ENCODE measurements around the gene BCKDK.

BCKDK gene

DNA sequence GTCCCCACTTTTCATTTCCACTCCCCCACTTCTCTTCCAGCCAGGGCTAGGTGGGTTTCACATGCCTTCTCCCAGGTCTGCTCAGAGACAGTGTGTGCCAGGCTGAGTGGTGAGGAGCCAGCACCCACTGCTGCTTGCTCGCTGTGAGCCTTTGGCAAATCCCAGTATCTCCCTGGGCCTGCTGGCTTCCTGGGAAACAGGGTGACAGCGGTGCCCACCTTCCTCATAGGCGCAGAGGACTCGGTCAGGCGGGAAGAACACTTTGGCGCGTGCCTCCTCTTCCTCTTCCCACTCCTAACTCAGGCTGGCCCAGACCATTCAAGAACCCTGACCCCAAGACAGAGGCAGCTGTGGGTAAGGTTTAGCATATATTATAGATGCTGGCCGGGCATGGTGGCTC lies 19.0 kb upstream of the BCKDK start:
- no peak for TF ChIP-seq POLR2A (IDR thresholded peaks at IDR 0.05; ENCODE audit: extremely low read depth, insufficient read length)
- no peak for TF ChIP-seq MYC (IDR thresholded peaks at IDR 0.05; ENCODE audit: low read depth, low read length)
- TF ChIP-seq, protein P1, sequence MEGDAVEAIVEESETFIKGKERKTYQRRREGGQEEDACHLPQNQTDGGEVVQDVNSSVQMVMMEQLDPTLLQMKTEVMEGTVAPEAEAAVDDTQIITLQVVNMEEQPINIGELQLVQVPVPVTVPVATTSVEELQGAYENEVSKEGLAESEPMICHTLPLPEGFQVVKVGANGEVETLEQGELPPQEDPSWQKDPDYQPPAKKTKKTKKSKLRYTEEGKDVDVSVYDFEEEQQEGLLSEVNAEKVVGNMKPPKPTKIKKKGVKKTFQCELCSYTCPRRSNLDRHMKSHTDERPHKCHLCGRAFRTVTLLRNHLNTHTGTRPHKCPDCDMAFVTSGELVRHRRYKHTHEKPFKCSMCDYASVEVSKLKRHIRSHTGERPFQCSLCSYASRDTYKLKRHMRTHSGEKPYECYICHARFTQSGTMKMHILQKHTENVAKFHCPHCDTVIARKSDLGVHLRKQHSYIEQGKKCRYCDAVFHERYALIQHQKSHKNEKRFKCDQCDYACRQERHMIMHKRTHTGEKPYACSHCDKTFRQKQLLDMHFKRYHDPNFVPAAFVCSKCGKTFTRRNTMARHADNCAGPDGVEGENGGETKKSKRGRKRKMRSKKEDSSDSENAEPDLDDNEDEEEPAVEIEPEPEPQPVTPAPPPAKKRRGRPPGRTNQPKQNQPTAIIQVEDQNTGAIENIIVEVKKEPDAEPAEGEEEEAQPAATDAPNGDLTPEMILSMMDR (IDR thresholded peaks at IDR 0.05; ENCODE audit: low read depth, low read length) = no peak
- TF ChIP-seq, protein P2, sequence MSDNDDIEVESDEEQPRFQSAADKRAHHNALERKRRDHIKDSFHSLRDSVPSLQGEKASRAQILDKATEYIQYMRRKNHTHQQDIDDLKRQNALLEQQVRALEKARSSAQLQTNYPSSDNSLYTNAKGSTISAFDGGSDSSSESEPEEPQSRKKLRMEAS (IDR thresholded peaks at IDR 0.05; ENCODE audit: low read depth, low read length) = no peak
- no peak overlapping the region for H3K4me3 ChIP-seq (ENCODE audit: low read depth, low read length)
- no peak for DNase-seq (ENCODE audit: low read depth)

DNA sequence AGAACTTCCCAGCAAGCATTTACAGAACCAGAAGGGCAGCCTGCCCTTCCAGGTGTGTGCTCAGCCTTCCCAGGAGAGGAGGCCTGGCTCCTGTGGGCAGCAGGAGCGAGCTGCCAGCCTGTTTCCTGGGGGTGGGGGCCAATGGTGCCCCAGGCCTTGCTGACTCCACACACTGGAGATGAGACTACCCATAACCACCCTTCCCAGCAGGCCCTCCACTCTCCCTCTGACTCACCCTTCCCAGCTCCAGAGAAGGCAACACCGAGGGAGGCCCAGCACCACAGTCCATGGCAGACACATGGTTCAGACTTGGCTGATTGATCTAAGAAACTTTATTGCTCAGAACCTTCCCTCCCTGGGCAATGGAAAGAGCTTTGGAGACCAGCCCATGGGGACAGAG lies 17.6 kb upstream of the BCKDK start:
- H3K4me3 ChIP-seq (ENCODE audit: low read depth, low read length) = no peak overlapping the region
- no peak for DNase-seq (ENCODE audit: low read depth)
- TF ChIP-seq MYC (IDR thresholded peaks at IDR 0.05; ENCODE audit: low read depth, low read length) = no peak
- TF ChIP-seq, protein P1 (IDR thresholded peaks at IDR 0.05; ENCODE audit: low read depth, low read length) = no peak
- TF ChIP-seq, protein P2 (IDR thresholded peaks at IDR 0.05; ENCODE audit: low read depth, low read length) = no peak
- no peak for TF ChIP-seq POLR2A (IDR thresholded peaks at IDR 0.05; ENCODE audit: extremely low read depth, insufficient read length)

DNA sequence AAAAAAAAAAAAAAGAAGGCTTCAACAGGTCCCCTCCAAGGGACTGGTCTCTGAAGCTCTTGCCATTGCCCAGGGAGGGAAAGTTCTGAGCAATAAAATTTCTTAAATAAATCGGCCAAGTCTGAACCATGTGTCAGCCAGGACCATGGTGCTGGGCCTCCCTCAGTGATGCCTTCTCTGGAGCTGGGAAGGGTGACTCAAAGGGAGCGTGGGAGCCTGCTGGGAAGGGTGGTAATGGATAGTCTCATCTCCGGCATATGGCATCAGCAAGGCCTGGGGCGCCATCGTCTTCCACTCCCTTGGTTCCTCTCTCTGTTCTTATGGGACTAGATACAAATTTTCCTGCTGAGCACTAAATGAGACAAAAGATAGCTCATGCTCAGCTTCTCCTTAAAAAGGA lies 15.9 kb upstream of the BCKDK start:
- H3K4me3 ChIP-seq (ENCODE audit: low read depth, low read length) = no peak overlapping the region
- no peak for DNase-seq (ENCODE audit: low read depth)
- TF ChIP-seq MYC (IDR thresholded peaks at IDR 0.05; ENCODE audit: low read depth, low read length) = no peak
- TF ChIP-seq, protein P2 (IDR thresholded peaks at IDR 0.05; ENCODE audit: low read depth, low read length) = no peak
- TF ChIP-seq, protein P1 (IDR thresholded peaks at IDR 0.05; ENCODE audit: low read depth, low read length) = no peak
- no peak for TF ChIP-seq POLR2A (IDR thresholded peaks at IDR 0.05; ENCODE audit: extremely low read depth, insufficient read length)

DNA sequence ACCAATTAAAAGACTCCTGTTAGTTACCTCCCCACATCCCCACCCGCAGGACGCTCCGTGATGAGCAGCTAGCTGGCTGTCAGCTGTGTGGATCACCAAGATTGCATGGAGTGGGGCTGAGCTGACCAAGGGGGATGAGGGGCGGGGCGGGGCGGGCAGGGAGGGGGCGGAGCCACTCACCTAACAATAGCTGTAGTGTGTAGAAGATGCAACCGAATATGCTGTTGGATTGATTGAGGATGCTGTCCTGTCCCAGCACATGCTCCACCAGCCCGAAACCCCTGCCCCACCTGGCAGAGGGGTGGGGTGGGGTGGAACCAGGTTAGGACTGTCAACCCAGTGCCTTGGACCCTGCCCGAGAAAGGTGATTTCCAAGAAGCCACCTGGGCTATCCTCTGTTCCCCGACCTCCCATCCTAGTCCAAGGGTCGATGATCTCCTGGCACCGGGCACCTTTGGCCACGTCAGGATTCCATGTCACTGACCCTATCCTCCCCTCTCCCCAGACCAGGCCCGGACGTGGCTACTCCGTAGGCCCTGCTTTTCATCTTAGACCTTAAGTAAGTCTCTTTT lies 15.0 kb upstream of the BCKDK start:
- TF ChIP-seq, protein P1 (IDR thresholded peaks at IDR 0.05; ENCODE audit: low read depth, low read length) = no peak
- no peak for TF ChIP-seq MYC (IDR thresholded peaks at IDR 0.05; ENCODE audit: low read depth, low read length)
- TF ChIP-seq, protein P2 (IDR thresholded peaks at IDR 0.05; ENCODE audit: low read depth, low read length) = no peak
- TF ChIP-seq POLR2A (IDR thresholded peaks at IDR 0.05; ENCODE audit: extremely low read depth, insufficient read length) = no peak
- H3K4me3 ChIP-seq (ENCODE audit: low read depth, low read length) = peak overlapping the region; percentile 13
- peak; percentile 65 for DNase-seq (ENCODE audit: low read depth)

DNA sequence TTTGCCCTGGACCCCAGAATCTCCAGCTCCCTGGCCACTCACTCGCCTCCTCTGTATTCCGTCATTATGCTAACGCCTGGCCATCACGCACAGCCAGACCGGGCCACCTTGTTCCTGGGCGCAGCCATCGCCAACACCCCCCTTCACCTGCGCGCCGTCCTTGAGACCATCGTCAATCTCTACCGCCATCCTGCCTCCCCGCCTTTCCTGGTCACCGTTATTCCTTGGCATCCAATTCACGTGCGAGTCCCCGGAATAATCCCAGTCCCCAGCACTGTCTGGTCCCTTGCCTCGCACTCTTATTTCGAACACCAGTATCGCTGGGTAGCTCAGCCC lies 14.1 kb upstream of the BCKDK start:
- peak overlapping the region; percentile 85 for H3K4me3 ChIP-seq (ENCODE audit: low read depth, low read length)
- DNase-seq (ENCODE audit: low read depth) = no peak
- TF ChIP-seq, protein P1 (IDR thresholded peaks at IDR 0.05; ENCODE audit: low read depth, low read length) = no peak
- TF ChIP-seq MYC (IDR thresholded peaks at IDR 0.05; ENCODE audit: low read depth, low read length) (no peak), POLR2A (IDR thresholded peaks at IDR 0.05; ENCODE audit: extremely low read depth, insufficient read length) (no peak)
- TF ChIP-seq, protein P2 (IDR thresholded peaks at IDR 0.05; ENCODE audit: low read depth, low read length) = no peak
